WTC11 (cell line): ENCODE measurements around the gene GUCA1A. TPM values are rescaled to one million over a fixed set of nuclear protein-coding genes. Genes with fewer than 3 reads are reported as not detected.

Experiments used
- ATAC-seq: fragments of 200-7000 bp; cut with Tn5 transposase; 2 replicates; pipeline ENCODE4 v1.10.0; 2021; ENCODE audit warnings: mild to moderate bottlenecking, moderate library complexity
- CTCF ChIA-PET: fragments of 300-600 bp; sonication (Branson Sonifier 250); formaldehyde crosslinking; loops from one replicate; lab custom pipeline; 2021; ENCODE audit warnings: antibody characterized with exemption; lab: Charles Lee
- POLR2A ChIA-PET: fragments of 350-600 bp; sonication (Branson Sonifier 250); formaldehyde crosslinking; loops from one replicate; lab custom pipeline; 2021; ENCODE audit warnings: antibody characterized with exemption; lab: Charles Lee
- DNase-seq: peaks from one replicate; pipeline ENCODE4 v3.0.0; 2021; ENCODE audit warnings: low spot score
- H3K27ac Mint-ChIP-seq: 2 replicates; pipeline ENCODE4 v1.8.0; 2021; ENCODE audit warnings: mixed read lengths
- H3K27me3 Mint-ChIP-seq: 2 replicates; pipeline ENCODE4 v1.8.0; 2021; ENCODE audit warnings: low read depth, mild to moderate bottlenecking, moderate library complexity, mixed read lengths
- H3K36me3 Mint-ChIP-seq: 2 replicates; pipeline ENCODE4 v1.8.0; 2021; ENCODE audit warnings: mixed read lengths
- H3K4me1 Mint-ChIP-seq: 2 replicates; pipeline ENCODE4 v1.8.0; 2022; ENCODE audit warnings: mixed read lengths
- H3K4me3 Mint-ChIP-seq: 2 replicates; pipeline ENCODE4 v1.8.0; 2021; ENCODE audit warnings: mild to moderate bottlenecking, moderate library complexity, mixed read lengths
- H3K9me3 Mint-ChIP-seq: 2 replicates; pipeline ENCODE4 v1.8.0; 2021; ENCODE audit warnings: mixed read lengths
- AR ChIP-seq: fragments of 250-450 bp; sonication (Bioruptor Pico); IDR thresholded peaks from 2 replicates; pipeline ENCODE4 v1.9.0; 2021; ENCODE audit warnings: mild to moderate bottlenecking
- CREB1 ChIP-seq: sonication (generic); formaldehyde crosslinking; IDR thresholded peaks from 2 replicates; pipeline ENCODE4 v1.8.0; 2023; ENCODE audit warnings: mild to moderate bottlenecking, missing genetic modification reagents
- CREM ChIP-seq: sonication (generic); formaldehyde crosslinking; IDR thresholded peaks from 2 replicates; pipeline ENCODE4 v1.8.1; 2022; ENCODE audit warnings: mild to moderate bottlenecking, missing genetic modification reagents, moderate library complexity
- EMX1 ChIP-seq: fragments of 250-450 bp; sonication (Bioruptor Pico); IDR thresholded peaks from 2 replicates; pipeline ENCODE4 v1.8.0; 2021; ENCODE audit warnings: mild to moderate bottlenecking
- ETV6 ChIP-seq: sonication (generic); formaldehyde crosslinking; IDR thresholded peaks from 2 replicates; pipeline ENCODE4 v1.8.1; 2022; ENCODE audit warnings: mild to moderate bottlenecking, missing genetic modification reagents
- FOXJ3 ChIP-seq: sonication (generic); formaldehyde crosslinking; IDR thresholded peaks from 2 replicates; pipeline ENCODE4 v1.9.0; 2021; ENCODE audit warnings: missing genetic modification reagents, mild to moderate bottlenecking, borderline replicate concordance
- SMAD3 ChIP-seq: sonication (generic); formaldehyde crosslinking; IDR thresholded peaks from 2 replicates; pipeline ENCODE4 v1.8.0; 2022; ENCODE audit warnings: missing genetic modification reagents, mild to moderate bottlenecking, borderline replicate concordance
- SP1 ChIP-seq: sonication (generic); formaldehyde crosslinking; conservative IDR thresholded peaks from 2 replicates; pipeline ENCODE4 v1.8.1; 2022; ENCODE audit warnings: missing genetic modification reagents
- ZBTB43 ChIP-seq: sonication (generic); formaldehyde crosslinking; IDR thresholded peaks from 2 replicates; pipeline ENCODE4 v1.8.1; 2023; ENCODE audit warnings: mild to moderate bottlenecking, missing genetic modification reagents
- ZNF121 ChIP-seq: sonication (generic); formaldehyde crosslinking; IDR thresholded peaks from 2 replicates; pipeline ENCODE4 v1.8.0; 2023; ENCODE audit warnings: missing genetic modification reagents
- ZNF425 ChIP-seq: fragments of 250-450 bp; sonication (Bioruptor Pico); conservative IDR thresholded peaks from 2 replicates; pipeline ENCODE4 v1.9.0; 2021; ENCODE audit warnings: mild to moderate bottlenecking
- ZNF671 ChIP-seq: fragments of 250-450 bp; sonication (Bioruptor Pico); IDR thresholded peaks from 2 replicates; pipeline ENCODE4 v1.8.0; 2021; ENCODE audit warnings: mild to moderate bottlenecking
- ZSCAN18 ChIP-seq: fragments of 250-450 bp; sonication (Bioruptor Pico); IDR thresholded peaks from 2 replicates; pipeline ENCODE4 v2.1.2; 2022; ENCODE audit warnings: mild to moderate bottlenecking, moderate library complexity
- total RNA-seq: library from RNA; stranded (reverse); gene quantifications from 3 replicates; pipeline ENCODE4 v1.2.3, GENCODE V29; 2021

The GUCA1A gene
- total RNA-seq, 1 experiment from 2014 or later: 10.9 TPM

- Mint-ChIP-seq H3K36me3 (peaks cover 10% of the 10 kb centered on the region), H3K9me3 (no peaks in the 10 kb centered on the region), H3K4me1 (peaks cover 74% of the 10 kb centered on the region), H3K27ac (peak overlapping the region; percentile 98)
- no peak for DNase-seq
- TF ChIP-seq ZNF671 (CRISPR knock-in tag): no peak
- TF ChIP-seq EMX1: no peak
- no peak for TF ChIP-seq ZNF425
- TF ChIP-seq, all 79 proteins: peak for 0
- POLR2A ChIA-PET: interaction anchor here (1.3 kb wide), 1 partner anchor 25 kb away, joined by 4 read pairs; no protein-coding TSS in a partner anchor
- H3K4me3 Mint-ChIP-seq: peak overlapping the region; percentile 80
- H3K27me3 Mint-ChIP-seq: no peaks in the 10 kb centered on the region; the same call in 1 of the 2 replicates
- CTCF ChIA-PET: interaction anchor here (0.7 to 6.4 kb wide), 5 partner anchors 15 to 52 kb away, joined by 3 to 45 read pairs (median 5); no protein-coding TSS in a partner anchor
- no peak for ATAC-seq
Measured at GRCh38 chr6:42138630-42139619, 34.2 kb upstream of the GUCA1A start.

- TF ChIP-seq SP1 (no peak), CREB1 (CRISPR knock-in tag) (no peak), ZSCAN18 (CRISPR knock-in tag) (no peak), EMX1 (no peak), AR (no peak), FOXJ3 (CRISPR knock-in tag) (no peak), SMAD3 (CRISPR knock-in tag) (no peak), ETV6 (CRISPR knock-in tag) (no peak), ZNF671 (CRISPR knock-in tag) (no peak), CREM (CRISPR knock-in tag) (no peak), ZBTB43 (CRISPR knock-in tag) (no peak), ZNF121 (CRISPR knock-in tag) (no peak)
- peak overlapping the region; percentile 80 for H3K4me3 Mint-ChIP-seq
- peak overlapping the region; percentile 76 for H3K27ac Mint-ChIP-seq
- no peak for DNase-seq
- POLR2A ChIA-PET: interaction anchor here (1.3 kb wide), 1 partner anchor 24 kb away, joined by 4 read pairs; no protein-coding TSS in a partner anchor
- CTCF ChIA-PET: interaction anchor here (1.0 to 1.9 kb wide), 3 partner anchors 27 to 219 kb away, joined by 3 to 6 read pairs (median 5); partner anchors contain the start of genes BYSL and MED20
- no peaks in the 10 kb centered on the region for H3K9me3 Mint-ChIP-seq
- H3K4me1 Mint-ChIP-seq: peaks cover 67% of the 10 kb centered on the region
- H3K27me3 Mint-ChIP-seq: no peaks in the 10 kb centered on the region; the same call in 1 of the 2 replicates
- no peak for ATAC-seq
- H3K36me3 Mint-ChIP-seq: peaks cover 5% of the 10 kb centered on the region
Measured at GRCh38 chr6:42140032-42140431, 33.1 kb upstream of the GUCA1A start.
